Spinal cord (tissue), 10 donors: Measurements from ENCODE around the gene ADCY7. TPM values are rescaled to one million over a fixed set of nuclear protein-coding genes. Genes with fewer than 3 reads are reported as not detected.

Source experiments
- DNase-seq, 6 donors: peaks; one replicate each; pipeline versions ENCODE4 v3.0.0 to v3.0.0-alpha.2; 2013 to 2015; ENCODE audit warnings: low spot score in 6 of 6, low read depth in 4 of 6
- H3K27ac ChIP-seq: one replicate; pipeline ENCODE4 v1.5.1; 2013; ENCODE audit warnings: low read depth, low read length, control low read depth
- H3K27me3 ChIP-seq: one replicate; pipeline ENCODE4 v1.6.1; 2013; ENCODE audit warnings: low read length; ENCODE audit not compliant: control insufficient read depth, insufficient read depth
- H3K36me3 ChIP-seq: one replicate; pipeline ENCODE4 v1.6.1; 2013; ENCODE audit warnings: low read length; ENCODE audit not compliant: control insufficient read depth, insufficient read depth
- H3K4me1 ChIP-seq: one replicate; pipeline ENCODE4 v1.6.1; 2013; ENCODE audit warnings: low read length; ENCODE audit not compliant: control insufficient read depth, insufficient read depth
- H3K4me3 ChIP-seq: one replicate; pipeline ENCODE4 v1.5.1; 2013; ENCODE audit warnings: low read depth, low read length, control low read depth
- H3K9me3 ChIP-seq: one replicate; pipeline ENCODE4 v1.6.1; 2013; ENCODE audit warnings: low read length; ENCODE audit not compliant: control insufficient read depth, insufficient read depth
- WGBS: methylation state at CpG from one replicate; pipeline ENCODE4 v1.1.5; 2013; ENCODE audit warnings: missing lambda C conversion rate; ENCODE audit not compliant: insufficient coverage; 5-methylcytosine and 5-hydroxymethylcytosine counted together
- polyA plus RNA-seq, 2 donors: library from polyadenylated mRNA; unstranded; fragments of 120-200 nt; gene quantifications; one replicate each; pipeline ENCODE4 v1.2.1, GENCODE V29; 2013; ENCODE audit not compliant: insufficient read length in 2 of 2
- total RNA-seq, 2 donors: library from RNA; depleted of rRNA in 1 of 2; stranded (reverse); fragments of 120-200 nt in 1 of 2; fragments of >200 nt in 1 of 2; gene quantifications; one replicate each; pipeline versions ENCODE4 v1.2.3 to v1.2.4, GENCODE V29; 2013 to 2014
- donor health status: healthy.

The ADCY7 gene
- total and polyA plus RNA-seq, 4 donors: 12.4 to 26.0 (median 16.3) TPM

GRCh38 chr16:50272687-50273381 is 6.5 kb downstream of the ADCY7 start:
- Histone ChIP-seq H3K36me3 (peaks cover 2% of the 10 kb centered on the region), H3K27ac (no peak overlapping the region), H3K4me3 (no peak overlapping the region), H3K4me1 (peaks cover 3% of the 10 kb centered on the region), H3K9me3 (no peaks in the 10 kb centered on the region), H3K27me3 (no peaks in the 10 kb centered on the region)
- WGBS: 95% methylated on average over 5 of the region's 5 CpGs
- DNase-seq: no peak

DNA sequence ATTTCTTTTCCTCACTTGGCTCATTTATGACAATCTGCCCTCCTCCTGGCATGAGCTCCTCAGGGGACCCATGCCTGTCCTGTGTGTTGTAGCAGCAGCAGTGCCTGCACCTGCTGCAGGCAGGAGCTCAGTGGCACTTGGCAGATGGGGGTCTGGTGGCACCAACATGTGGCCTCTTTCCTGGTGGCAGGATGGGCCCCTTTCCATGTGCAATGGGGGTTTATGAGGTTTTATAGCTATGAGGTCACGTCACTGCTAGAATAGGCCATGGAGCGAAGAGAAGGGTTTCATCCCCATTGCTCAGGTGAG is 7.0 kb downstream of the ADCY7 start:
- no peak overlapping the region for H3K27ac ChIP-seq
- WGBS: 91% methylated on average over 2 of the region's 2 CpGs
- H3K9me3 ChIP-seq: no peaks in the 10 kb centered on the region
- no peaks in the 10 kb centered on the region for H3K27me3 ChIP-seq
- no peak for DNase-seq
- no peak overlapping the region for H3K4me3 ChIP-seq
- H3K4me1 ChIP-seq: peaks cover 2% of the 10 kb centered on the region
- peaks cover 2% of the 10 kb centered on the region for H3K36me3 ChIP-seq

DNA sequence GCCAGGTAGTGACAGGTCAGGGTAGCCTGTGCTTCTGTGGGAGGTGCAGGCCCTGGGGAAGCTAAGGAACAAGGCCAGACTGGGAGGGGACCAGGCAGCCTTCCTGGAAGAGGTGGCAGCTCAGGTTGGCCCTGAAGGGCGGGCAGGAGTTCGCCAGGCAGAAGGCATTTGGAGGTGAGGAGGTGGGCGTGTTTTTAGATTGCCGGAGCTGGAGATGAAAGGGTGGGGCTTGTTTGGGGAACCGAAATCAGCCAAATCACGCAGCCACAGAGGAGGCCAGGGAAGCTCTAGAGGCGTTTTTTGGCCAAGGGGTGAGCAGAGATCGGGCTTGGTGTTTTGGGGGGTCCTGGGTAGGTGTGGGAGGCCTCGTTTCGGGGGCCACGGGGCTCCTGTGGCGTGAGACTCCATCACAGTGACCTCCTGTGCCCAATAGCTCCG is 7.6 kb downstream of the ADCY7 start:
- no peaks in the 10 kb centered on the region for H3K27me3 ChIP-seq
- WGBS: 74% methylated on average over 11 of the region's 13 CpGs
- no peak overlapping the region for H3K4me3 ChIP-seq
- peaks cover 2% of the 10 kb centered on the region for H3K4me1 ChIP-seq
- no peaks in the 10 kb centered on the region for H3K9me3 ChIP-seq
- no peak for DNase-seq
- no peak overlapping the region for H3K27ac ChIP-seq
- peaks cover 2% of the 10 kb centered on the region for H3K36me3 ChIP-seq

GRCh38 chr16:50274326-50275097 is 8.2 kb downstream of the ADCY7 start:
- 89% methylated on average over 16 of the region's 18 CpGs for WGBS
- no peak for DNase-seq
- Histone ChIP-seq H3K36me3 (peaks cover 2% of the 10 kb centered on the region), H3K27me3 (no peaks in the 10 kb centered on the region), H3K9me3 (no peaks in the 10 kb centered on the region), H3K27ac (no peak overlapping the region), H3K4me3 (no peak overlapping the region), H3K4me1 (peaks cover 2% of the 10 kb centered on the region)

- peaks cover 2% of the 10 kb centered on the region for H3K36me3 ChIP-seq
- peaks cover 2% of the 10 kb centered on the region for H3K4me1 ChIP-seq
- no peak for DNase-seq
- WGBS: 89% methylated on average over 3 of the region's 3 CpGs
- no peaks in the 10 kb centered on the region for H3K27me3 ChIP-seq
- no peak overlapping the region for H3K27ac ChIP-seq
- no peaks in the 10 kb centered on the region for H3K9me3 ChIP-seq
- H3K4me3 ChIP-seq: no peak overlapping the region
Observed at GRCh38 chr16:50275098-50275415, 8.7 kb downstream of the ADCY7 start.

DNA sequence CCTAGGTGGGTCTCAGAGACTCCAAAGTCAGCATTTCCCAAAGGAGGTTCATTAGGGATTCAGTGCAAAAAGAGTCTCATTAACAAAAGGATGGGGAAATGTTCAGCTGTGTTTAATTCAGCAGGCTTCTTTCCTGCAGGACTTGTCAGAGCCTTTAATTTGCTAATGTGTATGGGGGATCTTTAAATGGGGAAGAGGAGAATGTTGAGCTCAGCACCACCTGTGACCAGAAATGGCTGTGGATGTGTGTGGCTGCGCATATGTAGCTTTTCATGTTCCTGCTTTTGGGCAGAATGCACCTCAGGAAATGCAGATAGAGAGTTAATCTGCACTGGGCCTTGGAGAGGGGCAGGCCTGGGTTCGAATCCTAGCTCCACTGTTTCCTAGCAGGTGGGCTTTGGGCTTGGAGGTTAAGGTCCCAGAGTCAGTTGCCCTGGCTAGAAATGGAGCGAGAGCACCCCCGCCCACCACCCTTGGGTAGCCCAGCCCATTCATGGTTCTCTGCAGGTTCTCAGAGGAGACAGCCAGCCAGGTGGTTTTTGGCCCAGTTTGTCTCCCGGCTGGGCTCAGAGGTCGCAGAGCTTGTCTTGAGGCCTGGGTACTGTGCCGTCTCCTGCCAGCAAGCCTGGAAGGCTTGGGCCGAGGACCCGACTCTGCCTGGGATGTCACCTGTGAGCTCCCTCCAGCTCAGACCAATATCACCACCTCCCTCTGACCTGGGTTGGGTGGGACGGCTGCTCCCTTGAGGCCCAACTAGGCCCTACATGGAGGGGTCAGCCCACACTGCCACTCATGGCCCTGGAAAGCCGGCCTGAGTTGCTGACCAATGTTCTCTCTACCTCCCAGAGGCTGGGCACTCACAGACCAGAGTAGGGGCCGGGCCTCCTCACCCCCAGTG is 9.3 kb downstream of the ADCY7 start:
- WGBS: 76% methylated on average over 8 of the region's 12 CpGs
- no peaks in the 10 kb centered on the region for H3K27me3 ChIP-seq
- no peak overlapping the region for H3K27ac ChIP-seq
- H3K9me3 ChIP-seq: no peaks in the 10 kb centered on the region
- no peak overlapping the region for H3K4me3 ChIP-seq
- no peak for DNase-seq
- peaks cover 2% of the 10 kb centered on the region for H3K4me1 ChIP-seq
- H3K36me3 ChIP-seq: peaks cover 2% of the 10 kb centered on the region

DNA sequence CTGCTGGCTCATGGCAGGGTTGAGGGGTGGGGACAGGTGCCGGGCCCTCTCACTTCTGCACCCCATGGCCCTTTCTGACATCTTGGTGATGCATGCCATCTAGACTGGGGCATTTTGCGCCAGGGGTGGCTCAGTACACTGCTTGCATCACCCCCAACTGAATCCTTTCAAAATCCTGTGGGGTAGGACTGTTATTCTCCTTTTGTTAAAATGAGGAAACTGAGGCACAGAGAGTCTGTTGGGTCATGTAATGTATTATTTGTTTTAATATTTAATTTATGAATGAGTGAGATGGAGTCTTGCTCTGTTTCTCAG is 9.9 kb downstream of the ADCY7 start:
- Histone ChIP-seq H3K4me3 (no peak overlapping the region), H3K36me3 (peaks cover 2% of the 10 kb centered on the region)

GRCh38 chr16:50276801-50277555 is 10.6 kb downstream of the ADCY7 start:
- Histone ChIP-seq H3K27me3 (no peaks in the 10 kb centered on the region), H3K27ac (no peak overlapping the region), H3K36me3 (peaks cover 2% of the 10 kb centered on the region), H3K9me3 (no peaks in the 10 kb centered on the region), H3K4me1 (peaks cover 2% of the 10 kb centered on the region), H3K4me3 (no peak overlapping the region)
- no CpG with 5 or more reads among the region's 4 CpGs for WGBS
- no peak for DNase-seq

More for the DNA sequence above, 9.9 kb downstream of the ADCY7 start:
- Histone ChIP-seq H3K27me3 (no peaks in the 10 kb centered on the region), H3K9me3 (no peaks in the 10 kb centered on the region), H3K4me1 (peaks cover 2% of the 10 kb centered on the region), H3K27ac (no peak overlapping the region)
- no peak for DNase-seq
- no CpG with 5 or more reads among the region's 2 CpGs for WGBS

DNA sequence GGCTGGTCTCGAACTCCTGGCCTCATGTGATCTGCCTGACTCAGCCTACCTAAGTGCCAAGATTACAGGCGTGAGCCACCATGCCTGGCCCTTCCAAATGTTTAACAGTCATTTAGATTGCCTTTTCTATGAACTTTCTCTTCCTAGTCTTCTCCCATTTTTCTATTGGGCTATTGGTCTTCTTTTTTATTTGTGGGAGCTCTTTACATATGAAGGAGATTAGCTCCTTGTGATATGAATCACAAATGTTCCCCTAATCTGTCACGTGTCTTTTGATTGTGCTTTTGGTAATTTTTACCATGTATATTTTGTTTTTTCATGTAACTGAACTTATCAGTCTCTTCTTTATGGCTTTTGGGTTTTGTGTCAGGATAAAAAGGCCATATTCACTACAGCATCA is 11.9 kb downstream of the ADCY7 start:
- no peak overlapping the region for H3K4me3 ChIP-seq
- H3K27me3 ChIP-seq: no peaks in the 10 kb centered on the region
- no peaks in the 10 kb centered on the region for H3K9me3 ChIP-seq
- H3K27ac ChIP-seq: no peak overlapping the region
- H3K4me1 ChIP-seq: peaks cover 2% of the 10 kb centered on the region
- H3K36me3 ChIP-seq: peaks cover 2% of the 10 kb centered on the region
- DNase-seq: no peak
- WGBS: no CpG with 5 or more reads among the region's 3 CpGs
